Thyroid gland (tissue), 4 donors: ENCODE data around the gene CMSS1. TPM values are rescaled to one million over a fixed set of nuclear protein-coding genes. Genes with fewer than 3 reads are reported as not detected.
"Not testable (repeated sequence)": the region's sequence is repeated elsewhere in the genome, so short reads cannot be mapped to it uniquely, and the experiment has no call there.

Experiments
- DNase-seq, 2 donors: peaks; one replicate each; pipeline ENCODE4 v3.0.0-alpha.2; 2019
- H3K27ac ChIP-seq, 3 donors: fragments of 200-600 bp; sonication (generic); 1 replicate in 2 of 3; 2 replicates in 1 of 3; pipeline ENCODE4 v1.5.1; 2016 to 2019; ENCODE audit warnings: mild to moderate bottlenecking in 1 of 3, moderate library complexity in 1 of 3
- H3K27me3 ChIP-seq: fragments of 200-600 bp; sonication (generic); one replicate; pipeline ENCODE4 v1.5.1; 2019
- H3K36me3 ChIP-seq, 2 donors: fragments of 200-600 bp; sonication (generic); one replicate each; pipeline ENCODE4 v1.5.1; 2016 to 2019
- H3K4me1 ChIP-seq, 2 donors: fragments of 200-600 bp; sonication (generic); one replicate each; pipeline ENCODE4 v1.5.1; 2017 to 2019
- H3K4me3 ChIP-seq, 3 donors: fragments of 200-600 bp; sonication (generic); replicated peaks in 1 of 3; 1 replicate in 2 of 3; 2 replicates in 1 of 3; pipeline ENCODE4 v1.5.1; 2016; ENCODE audit warnings: mild to moderate bottlenecking in 1 of 3
- H3K9me3 ChIP-seq: fragments of 200-600 bp; sonication (generic); one replicate; pipeline ENCODE4 v1.5.1; 2017
- POLR2A ChIP-seq, 2 donors: fragments of 450-650 bp; IDR thresholded peaks; one replicate each; pipeline ENCODE4 v1.6.1; 2017; ENCODE audit warnings: antibody characterized with exemption in 2 of 2, mild to moderate bottlenecking in 2 of 2, moderate library complexity in 1 of 2
- WGBS, 2 donors: methylation state at CpG; one replicate each; pipeline ENCODE4 v1.1.5; 2017; 5-methylcytosine and 5-hydroxymethylcytosine counted together
- intact Hi-C: fragments of 100-400 bp; cut with DNase I; formaldehyde crosslinking; loops from one replicate; pipeline ENCODE4 v1.15.1; 2023
- total RNA-seq, 4 donors: library from RNA; depleted of rRNA; stranded (reverse); fragments of >200 nt; gene quantifications; one replicate each; pipeline ENCODE4 v1.2.3, GENCODE V29; 2016
- TF ChIP-seq, protein P1 (sequence below), 6 experiments: fragments of 200-600 bp in 3 of 6; fragments of 450-650 bp in 3 of 6; sonication (generic) in 3 of 6; IDR thresholded peaks; one replicate each; pipeline ENCODE4 v1.5.1; 2016 to 2019; ENCODE audit warnings: antibody characterized with exemption in 6 of 6, mild to moderate bottlenecking in 2 of 6, inconsistent platforms in 1 of 6, moderate library complexity in 1 of 6

The CMSS1 gene
- total RNA-seq, 4 donors from 2014 or later, result 7.7 to 15.0 (median 12.9) TPM

GRCh38 chr3:100045696-100046095, 228.0 kb downstream of the CMSS1 start:
- 73 to 76% methylated on average over 3 of the region's 3 CpGs for WGBS, 2 donors
- TF ChIP-seq, protein P1, sequence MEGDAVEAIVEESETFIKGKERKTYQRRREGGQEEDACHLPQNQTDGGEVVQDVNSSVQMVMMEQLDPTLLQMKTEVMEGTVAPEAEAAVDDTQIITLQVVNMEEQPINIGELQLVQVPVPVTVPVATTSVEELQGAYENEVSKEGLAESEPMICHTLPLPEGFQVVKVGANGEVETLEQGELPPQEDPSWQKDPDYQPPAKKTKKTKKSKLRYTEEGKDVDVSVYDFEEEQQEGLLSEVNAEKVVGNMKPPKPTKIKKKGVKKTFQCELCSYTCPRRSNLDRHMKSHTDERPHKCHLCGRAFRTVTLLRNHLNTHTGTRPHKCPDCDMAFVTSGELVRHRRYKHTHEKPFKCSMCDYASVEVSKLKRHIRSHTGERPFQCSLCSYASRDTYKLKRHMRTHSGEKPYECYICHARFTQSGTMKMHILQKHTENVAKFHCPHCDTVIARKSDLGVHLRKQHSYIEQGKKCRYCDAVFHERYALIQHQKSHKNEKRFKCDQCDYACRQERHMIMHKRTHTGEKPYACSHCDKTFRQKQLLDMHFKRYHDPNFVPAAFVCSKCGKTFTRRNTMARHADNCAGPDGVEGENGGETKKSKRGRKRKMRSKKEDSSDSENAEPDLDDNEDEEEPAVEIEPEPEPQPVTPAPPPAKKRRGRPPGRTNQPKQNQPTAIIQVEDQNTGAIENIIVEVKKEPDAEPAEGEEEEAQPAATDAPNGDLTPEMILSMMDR (IDR thresholded peaks at IDR 0.05), result no peak
- no peak for TF ChIP-seq POLR2A (IDR thresholded peaks at IDR 0.05)
- no peak overlapping the region for H3K27ac ChIP-seq
- peaks cover 18% of the 10 kb centered on the region in 2 donors for H3K4me1 ChIP-seq
- no peak overlapping the region for H3K4me3 ChIP-seq
- DNase-seq, result peak in 1 of 2 donors; percentile 12
- intact Hi-C loops, result no loop called here
- H3K9me3 ChIP-seq, result no peaks in the 10 kb centered on the region
- no peaks in the 10 kb centered on the region for H3K27me3 ChIP-seq
- no peaks in the 10 kb centered on the region for H3K36me3 ChIP-seq

DNA sequence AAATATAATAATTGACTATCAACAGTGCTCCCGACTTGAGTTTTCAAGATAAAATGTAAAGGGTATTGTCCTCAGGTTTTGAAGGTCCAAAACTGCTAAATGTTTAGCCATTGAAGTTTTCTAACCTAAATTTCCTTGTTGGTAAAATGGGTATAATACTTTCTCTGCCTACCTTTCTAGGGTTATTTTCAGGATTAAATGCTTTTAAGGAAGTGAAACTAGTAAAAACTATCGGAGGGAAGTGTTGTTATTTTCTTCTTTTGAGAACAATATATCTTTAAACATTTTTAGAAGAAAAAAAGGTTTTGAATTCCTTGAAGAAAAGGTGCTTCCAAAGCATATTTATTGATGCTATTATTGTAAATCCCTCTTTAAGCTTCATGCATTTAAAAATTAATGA, 229.3 kb downstream of the CMSS1 start:
- Histone ChIP-seq H3K27me3 (no peaks in the 10 kb centered on the region), H3K4me3 (no peak overlapping the region), H3K4me1 (peaks cover 5% of the 10 kb centered on the region in 2 donors), H3K36me3 (no peaks in the 10 kb centered on the region), H3K9me3 (no peaks in the 10 kb centered on the region), H3K27ac (no peak overlapping the region)
- TF ChIP-seq POLR2A (IDR thresholded peaks at IDR 0.05), result no peak
- TF ChIP-seq, protein P1 (IDR thresholded peaks at IDR 0.05), result no peak
- DNase-seq, result no peak
- intact Hi-C loops, result no loop called here
- WGBS, 2 donors, result 68 to 84% methylated on average over 2 of the region's 2 CpGs

GRCh38 chr3:100047455-100048141, 229.9 kb downstream of the CMSS1 start:
- 82 to 87% methylated on average over 6 of the region's 6 CpGs for WGBS, 2 donors
- no peak for DNase-seq
- Histone ChIP-seq H3K4me1 (peaks cover 0 to under 1% of the 10 kb centered on the region in 2 donors), H3K27me3 (no peaks in the 10 kb centered on the region), H3K4me3 (no peak overlapping the region), H3K27ac (no peak overlapping the region), H3K36me3 (no peaks in the 10 kb centered on the region), H3K9me3 (no peaks in the 10 kb centered on the region)
- TF ChIP-seq, protein P1 (IDR thresholded peaks at IDR 0.05), result no peak
- no peak for TF ChIP-seq POLR2A (IDR thresholded peaks at IDR 0.05)
- intact Hi-C loops, result no loop called here

GRCh38 chr3:100048248-100048647, 230.6 kb downstream of the CMSS1 start:
- H3K27me3 ChIP-seq, result no peaks in the 10 kb centered on the region
- DNase-seq, result no peak
- no peak overlapping the region for H3K27ac ChIP-seq
- no peak overlapping the region for H3K4me3 ChIP-seq
- H3K36me3 ChIP-seq, result no peaks in the 10 kb centered on the region
- WGBS, 2 donors, result 87 to 94% methylated on average over 3 of the region's 3 CpGs
- TF ChIP-seq, protein P1 (IDR thresholded peaks at IDR 0.05), result no peak
- TF ChIP-seq POLR2A (IDR thresholded peaks at IDR 0.05), result no peak
- intact Hi-C loops, result no loop called here
- H3K9me3 ChIP-seq, result no peaks in the 10 kb centered on the region
- no peaks in the 10 kb centered on the region for H3K4me1 ChIP-seq

DNA sequence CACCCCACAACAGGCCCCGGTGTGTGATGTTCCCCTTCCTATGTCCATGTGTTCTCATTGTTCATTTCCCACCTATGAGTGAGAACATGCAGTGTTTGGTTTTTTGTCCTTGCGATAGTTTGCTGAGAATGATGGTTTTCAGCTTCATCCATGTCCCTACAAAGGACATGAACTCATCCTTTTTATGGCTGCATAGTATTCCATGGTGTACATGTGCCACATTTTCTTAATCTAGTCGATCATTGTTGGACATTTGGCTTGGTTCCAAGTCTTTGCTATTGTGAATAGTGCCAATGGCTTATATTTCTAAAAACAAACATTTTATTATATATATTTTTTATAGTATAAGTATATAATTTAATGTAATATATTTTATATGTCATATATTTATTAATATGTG, 233.9 kb downstream of the CMSS1 start:
- WGBS, 2 donors, result 99% methylated on average over 3 of the region's 3 CpGs
- H3K9me3 ChIP-seq, H3K4me1 ChIP-seq, intact Hi-C loops, DNase-seq, H3K27me3 ChIP-seq, H3K4me3 ChIP-seq, H3K27ac ChIP-seq, H3K36me3 ChIP-seq: not testable (repeated sequence)
